Activated CD4-positive, CD25-positive, alpha-beta regulatory T cell treated with anti-CD3 and anti-CD28 coated beads, Interleukin-2, amount 50 U/mL, for 24 hours (primary cell): Measurements from ENCODE around the gene SLC2A10.
A peak's percentile ranks its signal among the peaks of the same experiment; 100 is the strongest.

Source experiments
- ATAC-seq, 2 donors: fragments of 150-1000 bp; cut with Tn5 transposase; one replicate each; pipeline ENCODE4 v1.10.0; 2021; ENCODE audit warnings: mild to moderate bottlenecking in 1 of 2, moderate library complexity in 1 of 2

Gene SLC2A10

DNA sequence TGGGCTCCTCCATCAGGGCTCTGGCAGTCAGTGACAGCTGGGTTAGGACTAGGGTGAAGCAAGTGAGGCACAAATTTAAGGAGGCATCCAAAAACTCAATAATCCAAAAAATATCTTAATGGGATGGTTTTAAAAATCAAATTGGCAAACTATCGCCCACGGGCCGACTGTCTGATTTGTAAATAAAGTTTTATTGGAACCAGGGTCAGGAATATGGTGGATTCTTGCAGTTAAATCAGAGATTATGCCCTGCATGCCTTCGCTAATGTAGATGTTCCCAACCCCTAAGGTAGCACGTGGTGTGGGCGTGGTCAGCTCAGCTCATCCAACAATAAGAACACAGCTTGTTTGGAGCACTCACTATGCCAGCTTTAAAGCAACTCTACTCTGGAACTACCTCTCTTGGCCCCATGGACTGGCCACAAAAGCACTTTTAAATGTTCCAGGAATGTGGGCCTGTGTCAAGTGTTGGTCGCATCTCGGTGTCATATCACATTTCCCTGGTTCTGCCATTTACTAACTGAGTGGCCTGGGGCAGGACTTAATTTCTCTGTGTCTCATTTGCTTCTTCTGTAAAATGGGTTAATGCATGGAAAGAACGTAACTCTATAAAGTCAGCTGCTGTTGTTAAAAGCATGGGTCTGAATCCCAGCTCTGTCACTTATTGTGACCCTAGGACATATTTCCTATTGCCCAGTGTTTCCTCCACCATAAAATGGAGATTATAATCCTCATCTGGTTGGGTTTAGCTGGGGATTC is 27.2 kb upstream of the SLC2A10 start:
- ATAC-seq = no peak

DNA sequence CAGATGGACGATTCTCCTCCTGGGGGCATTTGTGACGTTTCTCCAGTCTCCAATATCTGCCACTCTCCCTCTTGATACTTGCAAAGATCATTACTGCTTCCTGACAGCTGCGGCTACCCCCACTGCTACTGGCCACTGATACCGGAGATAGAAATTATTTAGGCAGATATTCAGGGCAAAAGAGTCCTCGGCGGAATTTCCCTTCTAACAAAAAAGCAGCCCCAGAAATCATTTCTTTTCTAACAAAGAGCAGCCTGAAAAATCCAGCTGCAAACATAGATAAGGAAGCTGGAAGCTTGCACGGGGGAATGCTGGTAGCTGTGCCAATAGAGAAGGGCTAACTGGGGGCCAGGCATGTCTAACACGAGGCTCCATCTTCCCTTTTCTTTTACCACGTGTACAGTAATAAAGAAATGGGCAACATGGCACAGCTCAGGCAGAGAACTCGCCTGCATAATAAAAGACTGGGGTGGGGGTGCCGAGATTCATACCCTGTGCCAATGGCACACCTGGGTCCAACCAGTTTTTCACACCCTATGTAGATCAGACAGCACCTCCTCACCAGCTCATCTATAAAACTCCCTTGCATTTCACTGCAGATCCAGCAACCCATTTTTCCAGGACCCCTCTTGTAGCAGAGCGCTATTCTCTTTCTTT is 26.3 kb upstream of the SLC2A10 start:
- no peak for ATAC-seq

DNA sequence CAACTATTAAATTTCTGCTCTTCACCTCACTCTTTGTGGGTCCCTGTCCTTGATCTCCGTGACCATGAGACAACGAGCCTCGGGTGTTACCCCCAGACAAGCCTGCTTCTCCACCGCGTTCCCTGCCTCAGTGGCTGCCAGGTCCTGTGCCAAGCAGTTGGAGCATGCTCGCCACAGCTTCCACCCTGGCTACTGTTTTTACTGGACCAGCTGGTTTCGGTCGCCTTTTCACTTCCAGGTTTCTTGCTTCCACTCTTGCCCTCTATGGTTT is 25.8 kb upstream of the SLC2A10 start:
- ATAC-seq = no peak

DNA sequence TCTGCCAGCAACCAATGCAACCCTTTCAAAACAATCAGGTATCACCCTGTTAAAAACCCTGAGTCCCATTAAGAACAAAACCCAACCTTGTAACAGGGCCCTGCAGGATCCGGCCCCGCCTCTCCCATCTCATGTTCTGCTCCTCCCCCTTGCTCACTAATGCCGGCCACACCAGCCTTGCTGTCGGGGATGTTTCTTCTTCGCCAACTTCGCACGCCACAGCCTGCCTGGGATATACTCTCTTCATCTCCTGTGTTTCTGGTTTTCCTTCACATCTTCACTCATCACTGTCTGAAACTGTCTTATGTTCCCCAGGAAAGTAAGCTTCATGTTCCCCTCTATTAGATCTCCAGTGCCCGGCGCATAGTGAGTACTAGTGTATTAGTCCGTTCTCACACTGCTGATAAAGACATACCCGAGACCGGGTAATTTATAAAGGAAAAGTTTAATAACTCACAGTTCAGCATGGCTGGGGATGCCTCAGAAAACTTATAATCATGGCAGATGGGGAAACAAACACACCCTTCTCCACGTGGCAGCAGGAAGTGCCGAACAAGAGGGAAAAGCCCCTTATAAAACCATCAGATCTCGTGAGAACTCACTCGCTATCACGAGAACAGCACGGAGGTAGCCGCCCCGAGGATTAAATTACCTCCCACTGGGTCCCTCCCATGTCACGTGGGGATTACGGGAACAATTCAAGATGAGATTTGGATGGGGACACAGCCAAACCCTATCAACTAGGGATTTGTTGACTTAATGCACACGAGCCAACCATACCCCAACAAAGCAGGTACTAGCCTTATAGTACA is 25.3 kb upstream of the SLC2A10 start:
- no peak for ATAC-seq

DNA sequence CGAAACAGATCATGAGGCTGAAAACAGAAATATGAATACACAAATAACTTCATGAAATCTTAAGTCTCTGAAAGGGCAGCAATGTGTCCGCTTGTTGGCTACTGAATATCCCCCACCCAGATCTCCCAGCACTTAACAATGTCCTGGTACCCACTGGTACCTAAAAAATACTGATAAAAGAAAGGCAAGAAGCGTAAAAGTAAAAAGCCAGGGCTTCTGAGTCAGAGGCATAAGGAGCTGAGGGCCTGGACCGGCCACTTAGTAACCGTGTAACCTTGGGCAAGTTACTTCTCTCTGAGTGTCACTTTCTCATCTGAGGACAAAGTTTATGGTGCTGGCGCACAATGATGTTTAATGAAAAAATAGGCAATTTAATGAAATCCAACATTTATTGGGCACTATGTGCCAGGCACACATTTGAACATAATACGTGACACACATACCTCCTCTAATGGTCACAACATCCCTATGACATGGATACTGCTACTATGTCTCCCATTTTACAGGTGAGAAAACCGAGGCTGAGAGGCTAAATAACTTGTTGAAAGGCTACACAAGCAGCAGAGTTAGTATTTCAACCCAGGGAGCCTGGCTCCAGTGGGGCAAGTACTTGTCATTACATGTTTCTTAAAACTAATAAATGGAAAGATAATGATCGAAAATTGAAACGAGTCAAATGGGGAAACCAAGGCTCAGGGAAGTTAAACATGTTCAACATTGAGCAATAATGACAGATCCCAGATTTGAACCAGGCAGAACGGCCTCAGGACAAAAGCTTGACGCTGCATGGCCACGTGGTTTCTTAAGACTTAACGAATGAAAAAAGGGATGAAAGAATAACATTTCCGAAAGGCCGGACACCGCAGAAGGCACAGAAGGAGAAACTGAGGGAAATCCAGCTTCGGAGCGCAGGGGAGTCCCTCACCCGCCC is 21.0 kb upstream of the SLC2A10 start:
- ATAC-seq = no peak

DNA sequence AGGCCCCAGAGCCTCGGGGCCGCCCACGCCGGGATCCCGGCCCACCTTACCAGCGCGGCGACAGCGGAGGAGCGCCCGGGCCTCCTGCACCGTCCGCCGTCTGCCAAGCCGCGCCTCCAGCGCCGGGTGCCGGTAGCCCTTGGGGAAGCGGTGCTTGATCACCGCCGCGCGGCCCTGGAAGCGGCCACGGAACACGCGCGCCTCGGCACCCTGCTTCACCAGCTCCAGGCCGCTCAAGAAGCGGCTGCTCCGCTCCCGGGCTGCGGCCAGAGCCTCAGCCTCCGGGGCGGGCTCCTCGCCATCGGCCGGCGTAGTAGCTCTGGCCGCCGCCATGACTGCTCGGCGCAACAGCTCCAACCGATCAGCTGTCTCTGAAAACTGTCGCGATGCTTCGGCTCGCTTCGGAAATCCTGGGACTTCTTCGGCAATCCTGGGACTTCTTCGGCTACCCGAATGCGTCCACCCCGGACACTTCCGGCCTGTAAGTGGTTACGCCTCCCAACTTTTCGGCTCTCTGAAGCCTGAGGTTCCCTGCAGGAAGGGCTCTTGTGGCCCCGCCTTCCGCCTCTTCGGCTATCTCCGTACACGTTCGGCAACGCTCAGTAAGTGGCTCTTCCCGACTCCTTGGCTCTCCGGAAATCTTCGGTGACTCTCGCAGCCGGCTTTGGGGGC is 20.2 kb upstream of the SLC2A10 start, which contains the start of gene TP53RK:
TSS of gene TP53RK (minus strand) at position 363 of the 672 bp plus-strand sequence. CDS start at position 333, 30 bp downstream.
- peak; percentile 94 for ATAC-seq

DNA sequence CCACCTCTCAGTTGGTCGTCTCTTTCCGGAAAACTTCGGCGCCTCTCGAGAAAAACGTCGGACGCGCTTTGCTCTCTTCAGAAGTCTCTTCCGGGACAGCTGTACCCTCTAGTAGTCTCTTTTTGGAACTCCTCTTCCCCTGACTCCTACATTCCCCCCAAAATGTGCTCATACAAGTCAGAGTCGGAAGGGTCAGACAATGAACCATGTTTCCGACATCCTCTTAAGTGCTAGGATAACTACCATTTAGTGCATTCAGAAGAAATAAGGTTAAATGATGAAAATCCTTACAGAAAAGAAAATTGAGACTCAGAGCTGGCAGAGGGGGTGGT is 19.7 kb upstream of the SLC2A10 start:
- no peak for ATAC-seq

DNA sequence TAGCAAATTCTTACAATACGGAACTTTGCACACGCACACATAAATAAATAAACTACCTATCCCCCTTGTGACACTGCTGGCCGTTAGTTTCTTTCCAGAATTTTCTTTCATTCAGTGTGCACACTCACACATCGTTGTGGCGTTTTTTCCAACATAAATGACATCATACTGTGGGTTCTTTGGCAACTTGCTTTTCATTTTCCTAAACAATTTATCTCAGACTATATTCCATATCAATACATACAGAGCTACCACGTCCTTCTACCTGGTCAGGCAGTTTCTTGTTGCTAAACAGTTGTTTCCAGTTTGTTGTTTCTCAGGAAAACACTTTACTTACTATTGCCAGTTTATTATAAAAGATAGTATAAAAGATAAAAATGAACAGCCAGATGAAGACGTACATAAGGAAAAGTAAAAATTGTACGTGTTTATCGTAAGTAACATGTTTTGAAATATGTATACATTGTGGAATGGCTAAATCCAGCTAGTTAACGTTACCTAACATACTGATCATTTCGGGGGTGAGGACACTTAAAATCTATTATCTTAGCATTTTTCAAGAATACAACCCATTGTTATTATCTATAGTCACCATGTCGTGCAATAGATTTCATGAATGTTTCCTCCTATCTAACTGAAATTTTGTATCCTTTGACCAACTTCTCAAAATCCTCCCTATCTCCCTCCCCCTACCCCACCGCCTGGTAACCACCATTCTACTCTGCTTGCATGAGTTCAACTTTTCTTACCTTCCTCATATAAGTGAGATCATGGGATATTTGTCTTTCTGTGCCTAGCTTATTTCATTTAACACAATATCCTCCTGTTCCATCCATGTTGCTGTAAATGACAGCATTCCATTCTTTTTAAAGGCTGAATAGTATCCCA is 19.0 kb upstream of the SLC2A10 start:
- ATAC-seq = no peak

DNA sequence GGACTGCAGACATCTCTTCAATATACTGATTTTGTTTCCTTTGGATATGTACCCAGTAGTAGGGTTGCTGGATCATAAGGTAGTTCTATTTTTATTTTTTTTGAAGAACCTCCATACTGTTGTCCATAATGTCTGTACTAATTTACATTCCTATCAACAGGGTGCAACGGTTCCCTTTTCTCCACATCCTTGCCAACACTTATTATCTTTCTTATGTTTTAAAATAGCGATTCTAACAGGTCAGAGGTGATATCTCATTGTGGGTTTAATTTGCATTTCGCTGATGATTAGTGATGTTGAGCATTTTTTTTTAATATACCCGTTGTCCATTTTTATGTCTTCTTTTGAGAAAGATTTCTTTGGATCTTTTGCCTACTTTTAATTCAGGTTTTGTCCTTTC is 18.3 kb upstream of the SLC2A10 start:
- no peak for ATAC-seq

DNA sequence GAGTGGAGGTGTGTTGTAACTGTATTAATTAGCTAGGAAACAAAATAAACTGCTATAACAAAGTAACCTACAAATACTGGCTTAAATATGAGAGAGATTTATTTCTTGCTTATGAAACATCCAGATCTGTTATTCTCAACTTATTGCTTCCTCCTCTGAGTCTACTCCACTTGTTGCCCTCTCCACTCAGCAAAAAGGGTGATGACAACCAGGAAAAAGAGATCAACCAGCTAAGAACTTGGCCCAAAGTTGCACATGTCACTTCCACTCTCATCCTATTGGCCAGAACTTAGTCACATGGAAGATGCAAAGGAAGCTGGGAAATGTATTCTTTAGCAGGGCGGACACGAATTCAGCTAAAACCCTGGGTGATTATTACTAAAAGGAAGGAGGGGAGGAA is 15.0 kb upstream of the SLC2A10 start:
- ATAC-seq = no peak

DNA sequence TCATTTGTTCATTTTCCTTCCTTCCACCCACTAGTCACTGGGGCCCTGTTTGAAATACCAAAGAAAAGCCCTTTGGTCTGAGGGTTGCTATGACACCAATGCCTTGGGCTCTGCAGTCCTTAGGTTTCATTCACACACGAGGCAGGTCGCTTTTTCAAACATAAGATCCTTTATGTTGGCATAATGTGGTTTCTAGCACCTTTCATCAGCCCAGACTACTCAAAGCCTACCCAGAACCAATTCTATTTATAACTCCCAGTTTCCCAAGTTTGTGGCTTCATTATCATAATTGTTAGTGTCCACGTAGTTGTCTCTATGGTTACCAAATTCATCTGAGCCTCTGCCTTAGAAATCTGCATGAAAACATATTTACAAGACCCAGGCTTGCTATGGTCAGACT is 13.6 kb upstream of the SLC2A10 start:
- ATAC-seq = no peak

DNA sequence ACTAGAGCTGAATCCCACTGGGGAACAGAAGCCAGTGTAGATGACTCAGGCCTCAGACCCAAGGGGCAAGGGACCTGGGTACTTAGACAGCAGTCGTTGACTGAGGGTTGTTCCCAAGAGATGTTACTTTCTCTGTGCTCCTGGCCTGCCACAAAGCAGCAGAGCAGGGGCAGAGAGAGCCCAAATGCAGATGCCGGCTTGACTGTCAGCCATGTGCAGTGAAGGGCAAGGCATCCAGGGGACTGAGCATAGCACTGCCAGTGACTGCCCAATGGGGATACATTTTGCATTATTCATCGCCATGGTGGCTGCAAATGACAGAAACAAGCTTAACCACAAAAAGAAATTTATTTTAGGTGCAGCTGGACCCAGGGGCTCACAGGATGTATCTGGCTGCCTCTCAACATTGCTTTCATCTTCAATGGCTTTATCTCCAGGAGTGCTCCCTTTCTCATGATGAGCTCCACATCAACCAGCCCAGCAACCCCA is 12.6 kb upstream of the SLC2A10 start:
- no peak for ATAC-seq

DNA sequence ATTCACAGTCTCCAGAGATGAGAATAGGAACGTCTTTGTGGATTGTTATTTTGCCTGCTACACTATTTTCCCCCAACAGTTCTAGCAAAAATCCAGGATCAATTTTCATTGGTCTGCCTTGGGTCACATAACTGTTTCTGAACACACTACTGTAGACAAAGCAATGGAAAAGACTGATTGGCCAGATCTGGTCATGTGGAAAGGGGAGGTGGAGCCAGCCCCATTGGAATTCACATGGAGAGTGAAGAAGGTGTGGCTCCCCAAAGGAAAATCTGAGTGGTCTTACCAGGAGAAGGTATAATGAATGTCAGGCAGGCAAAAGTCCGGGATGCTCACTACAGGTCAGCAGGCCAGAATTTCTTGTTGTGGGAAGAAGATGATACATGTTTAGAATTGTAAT is 10.7 kb upstream of the SLC2A10 start:
- no peak for ATAC-seq

DNA sequence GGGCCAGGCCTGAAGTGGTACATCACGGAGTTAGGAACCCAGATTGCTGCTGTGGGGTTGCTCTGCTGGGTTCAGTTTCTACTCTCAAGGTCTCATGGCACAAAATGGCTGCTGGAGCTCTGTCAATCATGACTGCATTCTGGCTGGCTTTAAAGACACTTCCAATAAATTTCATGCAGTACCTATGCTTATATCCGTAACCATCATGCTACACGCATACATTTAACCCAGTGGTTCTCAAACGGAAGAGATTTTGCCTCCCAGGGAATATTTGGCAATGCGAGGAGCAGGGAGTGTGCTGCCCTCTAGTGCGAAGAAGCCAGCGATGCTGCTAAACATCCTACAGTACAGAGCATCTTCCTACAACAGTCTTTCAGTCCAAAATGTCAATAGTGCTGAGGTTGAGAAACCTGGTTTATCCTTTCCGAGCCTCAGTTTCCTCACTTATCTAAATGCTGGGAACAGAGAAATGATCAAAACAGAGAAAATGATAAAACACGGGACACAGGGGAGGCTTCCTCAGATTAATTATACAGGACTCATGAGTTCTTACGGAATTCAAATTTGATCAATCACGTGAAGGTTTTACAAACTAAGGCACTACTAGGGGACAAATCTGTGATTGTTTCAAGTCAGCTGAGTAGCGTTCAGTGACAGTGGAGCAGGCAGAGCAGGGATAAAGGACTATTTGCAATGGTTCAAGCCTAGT is 9.6 kb upstream of the SLC2A10 start:
- ATAC-seq = no peak

DNA sequence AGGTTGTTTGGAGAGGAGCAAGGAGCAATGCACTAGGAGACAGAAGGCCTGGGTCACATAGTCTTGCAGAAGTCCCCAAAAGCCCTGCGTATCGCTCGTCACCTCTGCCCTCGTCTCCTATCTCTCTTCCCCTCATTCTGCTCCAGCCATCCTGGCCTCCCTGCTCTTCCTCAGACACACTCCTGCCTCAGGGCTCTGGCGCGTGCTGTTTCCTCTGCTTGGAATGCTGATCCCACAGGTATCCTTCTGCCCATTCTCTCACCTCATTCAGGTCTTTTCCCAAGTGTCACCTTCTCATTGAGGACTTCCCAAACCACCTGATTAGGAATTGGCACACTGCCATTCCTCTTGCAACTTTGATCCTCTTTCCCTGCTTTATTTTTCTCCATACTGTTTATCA is 9.0 kb upstream of the SLC2A10 start:
- no peak for ATAC-seq

DNA sequence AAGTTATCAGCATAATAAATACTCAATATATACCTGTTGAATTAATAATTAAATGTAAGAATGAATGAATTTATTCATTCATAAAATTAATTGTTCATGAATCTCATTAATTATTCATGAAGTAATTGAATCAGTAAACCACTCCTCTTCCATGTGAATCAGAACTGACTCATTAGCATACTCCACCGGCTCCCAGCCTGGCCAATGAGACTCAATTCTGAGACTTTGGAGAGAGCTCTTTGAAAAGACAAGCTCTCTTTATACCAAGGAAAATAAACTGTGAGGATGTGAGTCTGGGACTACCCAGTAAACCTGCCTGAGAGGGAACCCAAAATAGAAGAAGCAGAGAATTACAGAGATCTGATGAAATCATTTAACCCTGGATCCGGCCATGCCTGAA is 8.4 kb upstream of the SLC2A10 start:
- no peak for ATAC-seq

DNA sequence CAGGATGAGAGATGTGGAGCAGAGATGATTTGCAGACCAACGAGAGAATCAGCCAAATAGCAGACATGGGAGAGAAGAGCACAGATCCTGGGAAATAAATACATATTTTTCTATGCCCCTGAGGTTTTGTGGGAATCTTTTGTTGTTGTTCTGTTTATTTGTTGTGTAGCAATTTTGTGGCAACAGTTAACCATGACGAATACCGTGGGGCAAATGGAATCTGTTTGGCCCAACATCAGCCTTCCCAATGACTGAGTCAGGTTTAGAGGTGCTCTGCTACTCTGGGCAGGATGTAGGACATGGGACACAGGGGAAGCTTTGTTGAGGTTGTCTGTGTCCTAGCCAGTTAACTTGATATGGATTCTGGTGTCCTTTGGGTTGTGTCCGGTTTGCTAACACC is 7.9 kb upstream of the SLC2A10 start:
- no peak for ATAC-seq

DNA sequence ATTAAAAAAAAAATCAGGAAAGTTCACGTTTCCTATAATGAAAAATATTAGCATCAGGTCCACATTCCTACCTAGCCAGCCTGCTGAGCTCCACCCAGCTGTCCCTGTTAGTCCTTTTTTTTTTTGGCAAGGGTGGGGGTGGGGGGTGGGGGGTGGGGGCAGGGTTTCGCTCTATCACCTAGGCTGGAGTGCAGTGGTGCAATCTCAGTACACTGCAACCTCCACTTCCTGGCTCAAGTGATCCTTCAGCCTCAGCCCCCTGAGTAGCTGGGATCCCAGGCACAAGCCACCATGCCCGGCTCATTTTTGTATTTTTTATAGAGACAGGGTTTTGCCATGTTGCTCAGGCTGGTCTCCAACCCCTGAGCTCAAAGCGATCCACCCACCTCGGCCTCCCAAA is 7.5 kb upstream of the SLC2A10 start:
- no peak for ATAC-seq

DNA sequence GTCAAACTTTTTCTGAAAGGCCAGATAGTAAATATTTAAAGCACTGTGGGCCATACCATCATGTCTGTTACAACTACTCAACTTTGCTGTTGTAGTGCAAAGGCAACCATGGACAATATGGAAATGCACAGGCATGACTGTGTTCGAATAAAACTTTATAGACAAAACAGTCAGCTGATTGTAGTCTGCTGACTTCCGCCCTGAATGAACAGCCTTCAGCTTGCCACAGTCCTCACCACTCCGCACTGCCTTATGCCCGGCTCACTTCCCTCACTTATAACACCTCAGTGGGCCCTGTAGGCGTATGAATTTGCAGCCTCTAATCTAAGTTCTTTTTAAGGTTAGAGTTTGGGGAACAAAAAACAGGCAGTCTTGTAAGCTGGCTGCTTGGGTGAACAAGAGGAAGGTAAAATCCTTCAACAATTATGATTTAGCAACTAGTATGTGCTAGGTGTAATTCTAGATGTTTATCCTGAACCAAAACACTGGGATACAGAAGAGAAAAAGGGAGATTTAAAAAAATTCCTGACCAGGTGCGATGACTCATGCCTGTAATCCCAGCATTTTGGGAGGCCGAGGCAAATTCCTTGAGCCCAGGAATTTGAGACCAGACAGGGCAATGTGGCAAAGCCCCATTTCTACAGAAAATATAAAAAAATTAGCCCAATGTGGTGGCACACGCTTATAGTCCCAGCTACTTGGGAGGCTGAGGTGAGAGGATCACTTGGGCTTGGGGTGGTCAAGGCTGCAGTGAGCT is 6.8 kb upstream of the SLC2A10 start:
- ATAC-seq = no peak

DNA sequence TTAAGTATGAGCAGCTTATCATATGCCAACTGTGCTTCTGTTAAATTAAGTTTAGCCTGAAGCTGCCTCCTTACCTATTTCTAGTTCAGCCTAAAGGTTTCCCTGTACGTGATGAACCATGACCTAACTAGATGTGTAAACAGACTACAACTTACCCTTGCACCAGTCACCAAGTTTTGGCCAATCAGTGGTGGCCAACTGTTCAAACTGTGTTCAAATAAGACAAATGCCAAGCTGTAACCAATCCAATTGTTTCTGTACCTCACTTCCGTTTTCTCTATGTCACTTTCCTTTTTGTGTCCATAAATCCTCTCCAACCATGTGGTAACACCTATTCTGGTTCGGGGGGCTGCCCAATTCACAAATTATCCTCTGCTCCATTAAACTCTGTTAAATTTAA is 6.0 kb upstream of the SLC2A10 start:
- ATAC-seq = no peak
